ENCODE data around the gene PALLD. TPM values are rescaled to one million over a fixed set of nuclear protein-coding genes. Genes with fewer than 3 reads are reported as not detected.

Gene PALLD
- total and polyA plus RNA-seq, 2 of the 8 experiments (the other 6 are each of a cell fraction or from before 2014, with no cell fraction given), result 10.5 to 25.0 TPM

DNA sequence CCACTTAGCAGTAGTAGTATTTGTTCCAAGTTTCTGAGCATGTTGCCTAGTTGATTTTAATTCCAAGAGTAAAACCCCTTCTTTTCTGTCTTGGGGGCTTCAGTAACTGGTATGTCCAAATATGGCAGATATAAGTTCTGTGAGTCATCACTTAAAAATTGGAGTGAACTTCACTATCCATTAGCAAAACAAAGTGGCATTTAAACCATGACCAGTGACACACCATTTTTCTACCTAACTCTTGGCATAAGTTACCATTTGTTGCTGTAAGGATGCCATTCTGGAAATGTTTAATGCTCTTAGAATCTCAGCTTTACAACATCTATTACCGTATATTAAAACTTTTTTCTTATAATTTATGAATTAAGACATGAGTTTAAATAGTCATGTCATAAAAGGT, 411.2 kb downstream of the PALLD start:
- Histone ChIP-seq H3K9me3 (ENCODE audit: insufficient read depth in 2 of 2, low read depth in 1 of 2, low read length in 1 of 2) (no peaks in the 10 kb centered on the region), H3K23me2 (ENCODE audit: low read depth, low read length) (no peaks in the 10 kb centered on the region), H3K4me3 (ENCODE audit: extremely low read depth in 1 of 4, insufficient read depth in 2 of 4, low read depth in 3 of 4, low read length in 4 of 4) (no peak overlapping the region), H2AFZ (ENCODE audit: low read length) (no peak overlapping the region), H2BK120ac (replicated peaks; ENCODE audit: low read depth, low read length) (no peak overlapping the region), H4K8ac (ENCODE audit: extremely low read depth, insufficient read depth, low read length) (no peak overlapping the region), H3K4me1 (replicated peaks in 1 of 4; ENCODE audit: control insufficient read depth in 3 of 4, insufficient read depth in 4 of 4, low read length in 3 of 4) (no peaks in the 10 kb centered on the region), H3K27me3 (replicated peaks in 1 of 4; ENCODE audit: control insufficient read depth in 3 of 4, extremely low read depth in 1 of 4, insufficient read depth in 3 of 4, low read length in 3 of 4) (no peaks in the 10 kb centered on the region), H4K20me1 (replicated peaks in 1 of 2; ENCODE audit: control insufficient read depth in 1 of 2, insufficient read depth in 2 of 2, low read length in 2 of 2) (no peaks in the 10 kb centered on the region), H2BK15ac (ENCODE audit: low read length) (no peak overlapping the region), H3K79me1 (ENCODE audit: low read depth, low read length) (no peaks in the 10 kb centered on the region), H2BK20ac (ENCODE audit: low read length) (no peak overlapping the region), H4K5ac (ENCODE audit: insufficient read length, low read depth, low read length) (no peak overlapping the region), H3K4me2 (ENCODE audit: insufficient read depth in 1 of 2, low read depth in 2 of 2, low read length in 2 of 2) (no peak overlapping the region), H3K79me2 (ENCODE audit: control insufficient read depth in 1 of 2, insufficient read depth in 2 of 2, low read length in 2 of 2) (no peaks in the 10 kb centered on the region), H3K18ac (ENCODE audit: extremely low read depth, low read length) (no peak overlapping the region), H3K4ac (replicated peaks; ENCODE audit: insufficient read length, low read depth, low read length) (no peak overlapping the region), H2AK5ac (ENCODE audit: low read depth, low read length) (no peak overlapping the region), H3K36me3 (ENCODE audit: control insufficient read depth in 2 of 4, insufficient read depth in 4 of 4, low read length in 3 of 4) (peaks cover 0 to 17% (median 5%) of the 10 kb centered on the region in 4 experiments; a peak in 3 of 8 replicates), H3K14ac (ENCODE audit: insufficient read length) (no peak overlapping the region), H3K56ac (replicated peaks; ENCODE audit: insufficient read length, low read depth, low read length) (no peak overlapping the region), H3K9ac (replicated peaks in 1 of 4; ENCODE audit: extremely low read depth in 1 of 4, low read depth in 3 of 4, low read length in 3 of 4) (no peak overlapping the region), H2BK5ac (ENCODE audit: low read depth, low read length) (no peak overlapping the region), H3K27ac (ENCODE audit: low read depth, low read length) (no peak overlapping the region), H3K23ac (ENCODE audit: insufficient read length) (no peak overlapping the region), H2BK12ac (ENCODE audit: low read depth, low read length) (no peak overlapping the region), H4K91ac (replicated peaks; ENCODE audit: insufficient read length, low read length) (no peak overlapping the region)
- ChIA-PET POLR2A (ENCODE audit: partially characterized antibody) (no interaction called here), CTCF (ENCODE audit: partially characterized antibody) (interaction anchor here (0.8 to 10.1 kb wide), 5 partner anchors 8 to 67 kb away, joined by 3 to 60 read pairs (median 4); no protein-coding TSS in a partner anchor)
- FAIRE-seq, result no peak
- 100% methylated on average over 1 of the region's 1 CpG; no CpG with 5 or more reads in 1 of the 2 experiments for WGBS, 2 experiments (ENCODE audit: extremely low coverage in 1 of 2, insufficient coverage in 1 of 2, insufficient read length in 1 of 2, insufficient replicate concordance in 2 of 2, low coverage in 1 of 2, low lambda C conversion rate in 2 of 2, missing lambda C conversion rate in 1 of 2)
- DNase-seq (ENCODE audit: low read depth in 1 of 2, low spot score in 2 of 2), result no peak
- TF ChIP-seq CTBP2 (IDR thresholded peaks at IDR 0.05; ENCODE audit: borderline replicate concordance, insufficient read depth, insufficient read length, low read length), result no peak
- TF ChIP-seq, protein P1, sequence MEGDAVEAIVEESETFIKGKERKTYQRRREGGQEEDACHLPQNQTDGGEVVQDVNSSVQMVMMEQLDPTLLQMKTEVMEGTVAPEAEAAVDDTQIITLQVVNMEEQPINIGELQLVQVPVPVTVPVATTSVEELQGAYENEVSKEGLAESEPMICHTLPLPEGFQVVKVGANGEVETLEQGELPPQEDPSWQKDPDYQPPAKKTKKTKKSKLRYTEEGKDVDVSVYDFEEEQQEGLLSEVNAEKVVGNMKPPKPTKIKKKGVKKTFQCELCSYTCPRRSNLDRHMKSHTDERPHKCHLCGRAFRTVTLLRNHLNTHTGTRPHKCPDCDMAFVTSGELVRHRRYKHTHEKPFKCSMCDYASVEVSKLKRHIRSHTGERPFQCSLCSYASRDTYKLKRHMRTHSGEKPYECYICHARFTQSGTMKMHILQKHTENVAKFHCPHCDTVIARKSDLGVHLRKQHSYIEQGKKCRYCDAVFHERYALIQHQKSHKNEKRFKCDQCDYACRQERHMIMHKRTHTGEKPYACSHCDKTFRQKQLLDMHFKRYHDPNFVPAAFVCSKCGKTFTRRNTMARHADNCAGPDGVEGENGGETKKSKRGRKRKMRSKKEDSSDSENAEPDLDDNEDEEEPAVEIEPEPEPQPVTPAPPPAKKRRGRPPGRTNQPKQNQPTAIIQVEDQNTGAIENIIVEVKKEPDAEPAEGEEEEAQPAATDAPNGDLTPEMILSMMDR (IDR thresholded peaks at IDR 0.05; ENCODE audit: control extremely low read depth in 1 of 3, insufficient read depth in 1 of 3, low read depth in 1 of 3, low read length in 3 of 3), result no peak
- TF ChIP-seq ATF3 (IDR thresholded peaks at IDR 0.05; ENCODE audit: insufficient read depth, low read depth, low read length), result no peak
- TF ChIP-seq KDM1A (IDR thresholded peaks at IDR 0.05; ENCODE audit: borderline replicate concordance, low read length), result no peak
- TF ChIP-seq EP300 (IDR thresholded peaks at IDR 0.05; ENCODE audit: borderline replicate concordance in 1 of 2, low read depth in 2 of 2, low read length in 2 of 2), result no peak
- TF ChIP-seq TAF1 (IDR thresholded peaks at IDR 0.05; ENCODE audit: low read depth, low read length), result no peak
- no peak for TF ChIP-seq YY1 (IDR thresholded peaks at IDR 0.05; ENCODE audit: low read depth, low read length)
- TF ChIP-seq RNF2 (IDR thresholded peaks at IDR 0.05; ENCODE audit: borderline replicate concordance, low read depth, low read length, missing control alignments, poor library complexity, severe bottlenecking), result no peak
- no peak for TF ChIP-seq HDAC6 (IDR thresholded peaks at IDR 0.05; ENCODE audit: low read depth, low read length)

All from H1 (cell line).